ENCODE data around the gene BDP1.
"Not testable (repeated sequence)": the region's sequence is repeated elsewhere in the genome, so short reads cannot be mapped to it uniquely, and the experiment has no call there.

The BDP1 gene

GRCh38 chr5:71492817-71493615 is 37.6 kb downstream of the BDP1 start:
- DNase-seq (no peak), ATAC-seq (no peak)
- Mint-ChIP-seq H3K9me3 (no peaks in the 10 kb centered on the region), H3K4me1 (no peaks in the 10 kb centered on the region), H3K36me3 (ENCODE audit: low read depth) (peaks cover 63% of the 10 kb centered on the region), H3K27ac (no peak overlapping the region), H3K27me3 (no peaks in the 10 kb centered on the region), H3K4me3 (no peak overlapping the region)

DNA sequence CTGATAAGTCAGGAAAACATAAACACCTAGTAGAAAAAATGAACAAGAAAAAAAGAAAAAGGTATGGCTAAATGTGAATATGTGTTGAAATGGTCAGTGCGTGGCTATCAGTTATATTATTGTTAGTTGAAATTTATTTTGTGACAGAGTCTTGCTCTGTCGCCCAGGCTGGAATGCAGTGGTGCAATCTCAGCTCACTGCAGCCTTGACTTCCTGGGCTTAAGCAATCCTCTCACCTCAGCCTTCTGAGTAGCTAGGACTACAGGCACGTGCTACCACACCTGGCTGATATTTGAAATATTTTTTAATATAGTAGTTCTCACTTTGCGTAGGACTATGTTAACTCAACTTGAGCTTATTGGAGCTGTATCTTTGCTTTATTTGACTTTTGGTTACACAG is 38.8 kb downstream of the BDP1 start:
- H3K9me3 Mint-ChIP-seq, H3K27ac Mint-ChIP-seq, ATAC-seq, H3K27me3 Mint-ChIP-seq, DNase-seq, H3K4me3 Mint-ChIP-seq, H3K4me1 Mint-ChIP-seq: not testable (repeated sequence)
- peaks cover 57% of the 10 kb centered on the region for H3K36me3 Mint-ChIP-seq (ENCODE audit: low read depth)

GRCh38 chr5:71498756-71499155 is 43.3 kb downstream of the BDP1 start:
- not testable (repeated sequence) for ATAC-seq

DNA sequence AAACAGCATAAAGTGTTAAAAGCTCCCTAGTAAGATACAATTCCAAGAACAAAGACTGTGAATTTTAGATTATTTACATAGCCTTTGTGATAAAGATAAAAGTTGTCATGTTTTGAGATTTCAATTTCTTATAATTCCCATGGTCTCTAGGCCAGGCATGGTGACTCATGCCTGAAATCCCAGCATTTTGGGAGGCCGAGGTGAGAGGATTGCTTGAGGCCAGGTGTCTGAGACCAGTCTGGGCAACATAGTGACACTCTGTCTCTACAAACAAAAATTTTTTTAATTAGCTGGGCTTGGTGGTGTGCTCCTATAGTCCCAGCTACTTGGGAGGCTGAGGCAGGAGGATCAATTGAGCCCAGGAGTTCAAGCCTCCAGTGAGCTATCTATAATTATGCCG is 48.1 kb downstream of the BDP1 start:
- DNase-seq (no peak), ATAC-seq (no peak)
- H3K36me3 Mint-ChIP-seq (ENCODE audit: low read depth): peaks cover 63% of the 10 kb centered on the region
- H3K4me1 Mint-ChIP-seq: no peaks in the 10 kb centered on the region
- no peaks in the 10 kb centered on the region for H3K9me3 Mint-ChIP-seq
- no peak overlapping the region for H3K27ac Mint-ChIP-seq
- no peaks in the 10 kb centered on the region for H3K27me3 Mint-ChIP-seq
- H3K4me3 Mint-ChIP-seq: no peak overlapping the region

More at GRCh38 chr5:71498756-71499155, 43.3 kb downstream of the BDP1 start:
- not testable (repeated sequence) for H3K9me3 Mint-ChIP-seq, H3K4me3 Mint-ChIP-seq, H3K27ac Mint-ChIP-seq, H3K4me1 Mint-ChIP-seq, H3K27me3 Mint-ChIP-seq, DNase-seq
- H3K36me3 Mint-ChIP-seq (ENCODE audit: low read depth): peaks cover 54% of the 10 kb centered on the region

GRCh38 chr5:71522151-71522550 is 66.7 kb downstream of the BDP1 start:
- Mint-ChIP-seq H3K4me1 (no peaks in the 10 kb centered on the region), H3K36me3 (ENCODE audit: low read depth) (peaks cover 52% of the 10 kb centered on the region), H3K4me3 (no peak overlapping the region), H3K27ac (no peak overlapping the region), H3K9me3 (no peaks in the 10 kb centered on the region), H3K27me3 (no peaks in the 10 kb centered on the region)
- DNase-seq: no peak
- ATAC-seq: no peak

GRCh38 chr5:71525611-71526010 is 70.2 kb downstream of the BDP1 start:
- peaks cover 43% of the 10 kb centered on the region for H3K36me3 Mint-ChIP-seq (ENCODE audit: low read depth)
- ATAC-seq, DNase-seq, H3K4me1 Mint-ChIP-seq, H3K27me3 Mint-ChIP-seq, H3K4me3 Mint-ChIP-seq, H3K27ac Mint-ChIP-seq, H3K9me3 Mint-ChIP-seq: not testable (repeated sequence)

- Mint-ChIP-seq H3K27me3 (no peaks in the 10 kb centered on the region), H3K36me3 (ENCODE audit: low read depth) (peaks cover 38% of the 10 kb centered on the region), H3K9me3 (no peaks in the 10 kb centered on the region), H3K4me1 (peaks cover 4% of the 10 kb centered on the region), H3K4me3 (no peak overlapping the region), H3K27ac (no peak overlapping the region)
- no peak for DNase-seq
- no peak for ATAC-seq
Observed at GRCh38 chr5:71528206-71528605, 72.8 kb downstream of the BDP1 start.

DNA sequence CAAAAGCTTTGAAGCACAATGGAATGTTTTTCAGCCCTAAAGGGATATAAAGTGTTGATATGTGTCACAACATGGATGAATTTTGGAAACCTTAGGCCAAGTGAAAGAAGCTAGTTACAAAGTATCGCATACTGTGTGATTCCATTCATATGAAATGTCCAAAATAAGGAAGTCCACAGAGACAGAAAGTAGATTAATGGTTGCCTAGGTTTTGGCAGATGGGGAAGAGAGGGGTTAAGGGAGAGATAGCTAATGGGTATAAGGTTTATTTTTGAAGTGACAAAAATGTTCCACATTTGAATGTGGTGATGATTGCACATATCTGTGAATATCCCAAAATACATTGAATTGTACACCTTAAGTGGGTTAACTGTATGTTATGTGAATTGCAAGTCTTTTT is 74.2 kb downstream of the BDP1 start:
- H3K4me1 Mint-ChIP-seq: peaks cover 12% of the 10 kb centered on the region
- H3K4me3 Mint-ChIP-seq: no peak overlapping the region
- ATAC-seq (no peak), DNase-seq (no peak)
- H3K36me3 Mint-ChIP-seq (ENCODE audit: low read depth): peaks cover 39% of the 10 kb centered on the region
- H3K27me3 Mint-ChIP-seq: no peaks in the 10 kb centered on the region
- no peaks in the 10 kb centered on the region for H3K9me3 Mint-ChIP-seq
- no peak overlapping the region for H3K27ac Mint-ChIP-seq

DNA sequence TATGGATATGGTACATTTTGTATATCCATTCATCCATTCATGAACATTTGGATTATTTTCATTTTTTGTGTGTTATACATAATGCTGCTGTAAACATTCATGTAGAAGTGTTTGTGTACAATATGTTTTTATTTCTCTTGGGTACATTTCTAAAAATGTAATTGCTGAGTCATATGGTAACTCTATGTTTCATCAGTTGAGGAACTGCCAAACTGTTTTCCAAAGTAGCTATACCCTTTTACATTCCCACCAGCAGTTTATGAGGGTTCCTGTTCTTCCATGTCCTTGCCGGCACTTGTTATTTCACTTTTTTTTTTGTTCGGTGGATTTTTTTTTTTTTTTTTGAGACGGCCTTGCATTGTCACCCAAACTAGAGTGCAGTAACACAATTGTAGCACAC is 77.7 kb downstream of the BDP1 start:
- Mint-ChIP-seq H3K27me3 (no peaks in the 10 kb centered on the region), H3K9me3 (no peaks in the 10 kb centered on the region), H3K36me3 (ENCODE audit: low read depth) (peaks cover 49% of the 10 kb centered on the region), H3K4me3 (no peak overlapping the region), H3K4me1 (peaks cover 12% of the 10 kb centered on the region), H3K27ac (no peak overlapping the region)
- DNase-seq (no peak), ATAC-seq (no peak)

DNA sequence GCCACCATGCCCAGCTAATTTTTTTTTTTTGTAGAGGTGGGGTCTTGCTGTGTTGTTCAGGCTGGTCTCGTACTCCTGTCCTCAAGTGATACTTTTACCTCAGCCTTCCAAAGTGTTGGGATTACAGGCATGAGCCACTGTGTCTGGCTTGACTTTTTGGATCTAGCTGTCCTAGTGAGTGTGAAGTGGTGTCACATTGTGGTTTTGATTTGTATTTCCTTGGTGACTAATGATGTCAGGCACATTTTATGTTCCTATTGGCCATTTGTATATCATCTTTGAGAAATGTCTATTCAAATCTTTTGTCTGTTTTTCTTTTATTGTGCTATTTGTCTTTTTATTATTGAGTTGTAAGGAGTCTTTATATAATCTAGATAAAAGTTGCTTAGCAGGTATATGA is 78.2 kb downstream of the BDP1 start:
- no peaks in the 10 kb centered on the region for H3K9me3 Mint-ChIP-seq
- peaks cover 50% of the 10 kb centered on the region for H3K36me3 Mint-ChIP-seq (ENCODE audit: low read depth)
- no peaks in the 10 kb centered on the region for H3K27me3 Mint-ChIP-seq
- H3K4me1 Mint-ChIP-seq: peaks cover 12% of the 10 kb centered on the region
- peak overlapping the region; percentile 7 for H3K27ac Mint-ChIP-seq
- H3K4me3 Mint-ChIP-seq: no peak overlapping the region
- peak; percentile 69 for ATAC-seq
- DNase-seq: no peak

DNA sequence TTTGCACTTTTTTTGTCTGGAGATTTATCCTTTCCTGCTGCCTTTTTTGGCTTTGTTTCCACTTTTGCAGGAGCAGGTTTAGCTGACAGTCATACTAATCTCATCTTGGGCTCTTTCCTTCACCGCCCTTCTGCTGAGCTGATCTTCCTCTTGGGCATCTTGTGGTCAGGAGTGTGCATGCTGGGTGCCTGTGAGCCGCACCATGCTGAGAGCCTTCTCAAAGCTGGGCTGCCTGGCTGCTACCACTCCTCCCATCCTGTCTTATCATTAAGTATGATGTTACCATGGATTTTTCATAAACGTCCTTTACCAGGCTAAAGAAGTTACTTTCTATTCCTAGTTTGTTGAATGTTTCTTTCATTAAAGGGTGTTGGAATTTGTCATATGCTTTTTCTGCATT is 82.2 kb downstream of the BDP1 start:
- ATAC-seq (no peak), DNase-seq (no peak)
- H3K36me3 Mint-ChIP-seq (ENCODE audit: low read depth): peaks cover 66% of the 10 kb centered on the region
- no peak overlapping the region for H3K4me3 Mint-ChIP-seq
- H3K9me3 Mint-ChIP-seq: no peaks in the 10 kb centered on the region
- peaks cover 13% of the 10 kb centered on the region for H3K4me1 Mint-ChIP-seq
- H3K27ac Mint-ChIP-seq: peak overlapping the region; percentile 4
- no peaks in the 10 kb centered on the region for H3K27me3 Mint-ChIP-seq

DNA sequence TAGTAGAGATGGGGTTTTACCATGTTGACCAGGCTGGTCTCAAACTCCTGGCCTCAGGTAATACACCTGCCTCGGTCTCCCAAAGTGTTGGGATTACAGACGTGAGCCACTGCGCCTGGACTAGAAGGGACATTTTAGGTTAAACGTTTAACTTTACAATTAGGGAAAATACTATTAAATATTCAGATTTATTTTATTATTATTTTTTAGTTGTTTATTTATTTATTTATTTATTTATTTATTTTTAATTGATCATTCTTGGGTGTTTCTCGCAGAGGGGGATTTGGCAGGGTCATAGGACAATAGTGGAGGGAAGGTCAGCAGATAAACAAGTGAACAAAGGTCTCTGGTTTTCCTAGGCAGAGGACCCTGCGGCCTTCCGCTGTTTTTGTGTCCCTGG is 95.4 kb downstream of the BDP1 start:
- H3K4me1 Mint-ChIP-seq, ATAC-seq, H3K27me3 Mint-ChIP-seq, H3K27ac Mint-ChIP-seq, DNase-seq, H3K4me3 Mint-ChIP-seq, H3K9me3 Mint-ChIP-seq: not testable (repeated sequence)
- H3K36me3 Mint-ChIP-seq (ENCODE audit: low read depth): peaks cover 56% of the 10 kb centered on the region

GRCh38 chr5:71551582-71551981 is 96.1 kb downstream of the BDP1 start:
- H3K4me3 Mint-ChIP-seq, DNase-seq, H3K27me3 Mint-ChIP-seq, H3K27ac Mint-ChIP-seq, H3K4me1 Mint-ChIP-seq, ATAC-seq, H3K9me3 Mint-ChIP-seq: not testable (repeated sequence)
- H3K36me3 Mint-ChIP-seq (ENCODE audit: low read depth): peaks cover 57% of the 10 kb centered on the region

DNA sequence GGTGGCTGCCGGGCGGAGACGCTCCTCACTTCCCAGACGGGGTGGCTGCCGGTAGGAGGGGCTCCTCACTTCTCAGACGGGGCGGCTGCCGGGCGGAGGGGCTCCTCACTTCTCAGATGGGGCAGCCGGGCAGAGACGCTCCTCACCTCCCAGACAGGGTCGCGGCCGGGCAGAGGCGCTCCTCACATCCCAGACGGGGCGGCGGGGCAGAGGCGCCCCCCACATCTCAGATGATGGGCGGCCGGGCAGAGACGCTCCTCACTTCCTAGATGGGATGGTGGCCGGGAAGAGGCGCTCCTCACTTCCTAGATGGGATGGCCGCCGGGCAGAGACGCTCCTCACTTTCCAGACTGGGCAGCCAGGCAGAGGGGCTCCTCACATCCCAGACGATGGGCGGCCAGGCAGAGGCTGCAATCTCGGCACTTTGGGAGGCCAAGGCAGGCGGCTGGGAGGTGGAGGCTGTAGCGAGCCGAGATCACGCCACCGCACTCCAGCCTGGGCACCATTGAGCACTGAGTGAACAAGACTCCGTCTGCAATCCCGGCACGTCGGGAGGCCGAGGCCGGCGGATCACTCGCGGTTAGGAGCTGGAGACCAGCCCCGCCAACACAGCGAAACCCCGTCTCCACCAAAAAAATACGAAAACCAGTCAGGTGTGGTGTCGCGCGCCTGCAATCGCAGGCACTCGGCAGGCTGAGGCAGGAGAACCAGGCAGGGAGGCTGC is 96.7 kb downstream of the BDP1 start:
- not testable (repeated sequence) for H3K4me3 Mint-ChIP-seq, H3K9me3 Mint-ChIP-seq, DNase-seq, H3K4me1 Mint-ChIP-seq, ATAC-seq, H3K27me3 Mint-ChIP-seq, H3K27ac Mint-ChIP-seq
- peaks cover 55% of the 10 kb centered on the region for H3K36me3 Mint-ChIP-seq (ENCODE audit: low read depth)

- no peaks in the 10 kb centered on the region for H3K9me3 Mint-ChIP-seq
- DNase-seq (no peak), ATAC-seq (no peak)
- H3K4me1 Mint-ChIP-seq: no peaks in the 10 kb centered on the region
- no peak overlapping the region for H3K27ac Mint-ChIP-seq
- no peaks in the 10 kb centered on the region for H3K27me3 Mint-ChIP-seq
- H3K4me3 Mint-ChIP-seq: no peak overlapping the region
- peaks cover 40% of the 10 kb centered on the region for H3K36me3 Mint-ChIP-seq (ENCODE audit: low read depth)
Observed at GRCh38 chr5:71563161-71563560, 107.7 kb downstream of the BDP1 start.

All from activated naive CD8-positive, alpha-beta T cell treated with anti-CD3 and anti-CD28 coated beads, Interleukin-2, amount 50 U/mL, for 24 hours (primary cell).